T47D (cell line): Measurements from ENCODE around the gene PRIM2.
"Not testable (repeated sequence)": the region's sequence is repeated elsewhere in the genome, so short reads cannot be mapped to it uniquely, and the experiment has no call there.

ENCODE experiments used
- DNase-seq, 2 experiments: peaks; one replicate each; pipeline versions ENCODE4 v3.0.0 to v3.0.0-alpha.2; 2011 to 2012; ENCODE audit warnings: low read depth in 1 of 2, low spot score in 1 of 2
- JUND ChIP-seq: IDR thresholded peaks from 2 replicates; pipeline ENCODE4 v1.6.1; 2012; ENCODE audit warnings: low read depth
- in situ Hi-C: cut with HindIII; loops from 2 replicates; pipeline ENCODE4 v1.10.0; 2016; ENCODE audit warnings: low sequenced_read_pairs, low pct_unique_long_range_greater_than_20kb

Gene PRIM2, protein sequence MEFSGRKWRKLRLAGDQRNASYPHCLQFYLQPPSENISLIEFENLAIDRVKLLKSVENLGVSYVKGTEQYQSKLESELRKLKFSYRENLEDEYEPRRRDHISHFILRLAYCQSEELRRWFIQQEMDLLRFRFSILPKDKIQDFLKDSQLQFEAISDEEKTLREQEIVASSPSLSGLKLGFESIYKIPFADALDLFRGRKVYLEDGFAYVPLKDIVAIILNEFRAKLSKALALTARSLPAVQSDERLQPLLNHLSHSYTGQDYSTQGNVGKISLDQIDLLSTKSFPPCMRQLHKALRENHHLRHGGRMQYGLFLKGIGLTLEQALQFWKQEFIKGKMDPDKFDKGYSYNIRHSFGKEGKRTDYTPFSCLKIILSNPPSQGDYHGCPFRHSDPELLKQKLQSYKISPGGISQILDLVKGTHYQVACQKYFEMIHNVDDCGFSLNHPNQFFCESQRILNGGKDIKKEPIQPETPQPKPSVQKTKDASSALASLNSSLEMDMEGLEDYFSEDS

DNA sequence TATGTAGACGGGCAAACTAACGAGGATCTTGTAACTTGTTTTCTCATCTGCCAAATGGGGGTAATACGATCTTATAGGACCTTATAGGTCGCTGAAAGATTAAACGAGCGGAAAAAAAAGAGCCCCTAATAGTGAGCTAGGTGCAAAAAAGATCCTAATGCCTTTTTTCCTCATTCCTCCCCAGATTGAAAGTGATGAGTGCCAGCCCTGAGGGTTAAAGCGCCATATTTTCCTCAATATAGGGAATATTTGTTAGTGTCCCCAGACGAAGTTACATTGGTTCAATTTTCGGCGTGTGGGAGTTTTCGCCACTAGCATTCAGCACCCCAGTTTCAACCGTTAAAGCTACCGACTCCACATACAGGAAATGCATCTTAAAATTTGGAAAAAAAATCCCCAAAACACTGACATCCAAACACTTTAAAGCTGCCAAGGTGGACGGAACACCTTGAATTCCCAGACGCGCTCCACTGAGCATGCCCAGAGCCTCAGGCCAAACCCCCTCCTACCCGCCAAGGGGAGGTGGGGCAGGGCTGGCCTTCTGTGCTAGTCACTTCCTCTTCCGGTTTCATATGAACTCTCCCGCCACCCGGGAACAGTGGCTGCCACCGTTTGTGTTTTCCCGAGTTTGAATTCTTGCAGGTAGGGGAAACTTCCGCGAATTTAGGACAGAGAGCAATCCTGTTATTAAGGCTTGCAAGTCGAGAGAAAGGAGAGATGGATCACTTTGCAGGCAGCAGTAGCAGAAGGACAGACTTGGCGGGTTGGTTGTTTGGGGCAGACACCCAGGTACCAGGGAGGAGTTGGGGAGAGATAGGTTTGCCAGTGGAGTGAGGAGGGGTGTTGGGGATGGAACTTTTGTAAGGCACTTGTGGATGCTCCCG is at the start of gene PRIM2:
Gene PRIM2, plus strand, starts transcription at position 571 of the 884 bp plus-strand sequence. CDS start 816 bp downstream, outside the sequence.
- in situ Hi-C loops: no loop called here
- no peak for TF ChIP-seq JUND
- peak; percentile 82 to 91 for DNase-seq

DNA sequence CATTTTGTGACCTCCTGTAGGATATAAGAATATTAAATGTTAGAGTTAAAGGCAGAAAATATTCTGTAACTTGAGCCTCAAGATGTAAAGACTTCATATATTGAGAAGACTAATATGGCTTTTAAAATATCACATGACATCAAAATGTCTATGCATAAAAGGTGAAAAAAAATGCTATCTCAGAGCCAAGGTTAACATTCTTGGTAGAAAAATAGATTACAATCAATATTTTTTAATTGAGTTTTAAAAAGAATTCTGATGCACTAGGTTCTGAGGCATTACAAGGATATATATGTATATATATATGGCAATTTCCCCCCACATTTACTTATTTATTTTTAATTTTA is 49.2 kb upstream of the PRIM2 start:
- no peak for DNase-seq
- TF ChIP-seq JUND: no peak
- in situ Hi-C loops: no loop called here

DNA sequence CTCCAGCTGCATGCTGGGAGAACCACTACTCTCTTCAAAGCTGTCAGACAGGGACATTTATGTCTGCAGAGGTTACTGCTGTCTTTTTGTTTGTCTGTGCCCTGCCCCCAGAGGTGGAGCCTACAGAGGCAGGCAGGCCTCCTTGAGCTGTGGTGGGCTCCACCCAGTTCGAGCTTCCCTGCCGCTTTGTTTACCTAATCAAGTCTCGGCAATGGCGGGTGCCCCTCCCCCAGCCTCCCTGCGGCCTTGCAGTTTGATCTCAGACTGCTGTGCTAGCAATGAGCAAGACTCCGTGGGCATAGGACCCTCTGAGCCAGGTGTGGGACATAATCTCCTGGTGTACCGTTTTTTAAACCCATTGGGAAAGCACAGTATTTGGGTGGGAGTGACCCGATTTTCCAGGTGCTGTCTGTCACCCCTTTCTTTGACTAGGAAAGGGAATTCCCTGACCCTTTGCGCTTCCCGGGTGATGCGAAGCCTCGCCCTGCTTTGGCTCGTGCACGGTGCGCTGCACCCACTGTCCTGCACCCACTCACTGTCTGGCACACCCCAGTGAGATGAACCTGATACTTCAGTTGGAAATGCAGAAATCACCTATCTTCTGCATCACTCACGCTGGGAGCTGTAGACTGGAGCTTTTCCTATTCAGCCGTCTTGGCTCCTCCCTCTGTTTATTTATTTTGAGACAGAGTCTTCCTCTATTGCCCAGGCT is 43.2 kb upstream of the PRIM2 start:
- in situ Hi-C loops, DNase-seq: not testable (repeated sequence)

DNA sequence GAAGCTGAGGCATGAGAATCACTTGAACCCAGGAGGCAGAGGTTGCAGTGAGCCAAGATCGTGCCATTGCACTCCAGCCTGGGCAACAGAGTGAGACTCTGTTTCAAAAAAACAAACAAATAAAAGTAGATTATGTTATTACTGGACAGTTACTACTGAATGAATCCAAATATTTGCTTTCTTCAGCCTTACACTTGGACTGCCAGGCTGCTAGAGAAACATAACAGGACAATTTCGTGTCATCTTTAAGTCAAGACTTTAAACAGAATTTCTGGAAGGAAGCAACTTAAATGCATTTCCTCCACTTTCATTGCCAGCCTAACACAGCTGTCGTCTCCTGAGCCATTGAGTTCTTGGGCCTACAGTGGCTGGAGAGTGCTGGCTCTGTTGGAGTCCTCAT is 42.0 kb upstream of the PRIM2 start:
- in situ Hi-C loops: no loop called here
- no peak for TF ChIP-seq JUND
- no peak for DNase-seq

DNA sequence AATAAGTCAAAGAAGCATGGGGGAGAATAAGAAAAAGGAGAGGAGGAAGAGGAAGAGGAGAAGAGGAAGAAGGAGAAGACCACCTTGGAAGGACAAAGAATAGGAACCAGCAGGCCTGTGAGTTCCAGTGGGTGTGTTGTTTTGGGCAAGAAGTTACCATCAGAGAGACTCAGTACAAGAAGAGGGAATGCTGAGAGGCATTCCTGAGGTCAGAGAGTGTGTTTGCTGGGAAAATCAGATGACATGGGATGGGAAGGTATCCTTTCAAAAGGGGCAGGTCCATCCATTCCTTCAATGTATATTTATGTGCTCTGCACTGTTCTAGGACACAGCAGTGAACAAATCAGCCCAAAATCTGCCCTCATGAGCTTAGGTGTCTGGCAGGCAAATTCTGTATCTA is 40.5 kb upstream of the PRIM2 start:
- in situ Hi-C loops: no loop called here
- no peak for TF ChIP-seq JUND
- DNase-seq: no peak

DNA sequence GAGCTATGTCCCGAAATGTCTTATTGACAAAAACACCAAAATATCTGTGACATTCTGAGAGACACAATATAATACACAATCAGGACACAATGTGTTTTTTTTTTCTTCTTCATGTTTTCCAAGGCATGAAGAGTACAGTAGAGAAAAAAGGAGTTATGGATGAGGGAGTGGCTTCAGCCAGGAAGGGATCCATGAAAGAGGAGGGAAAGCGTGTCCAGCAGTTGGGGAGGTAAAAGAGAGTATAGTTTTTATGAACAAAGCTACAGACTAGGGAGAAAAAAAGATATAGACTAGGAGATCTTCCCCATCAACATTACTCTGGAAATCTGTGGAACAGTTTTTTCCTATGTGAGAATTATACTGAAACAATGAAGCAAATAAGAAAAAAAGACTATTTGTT is 38.9 kb upstream of the PRIM2 start:
- in situ Hi-C loops: no loop called here
- no peak for DNase-seq
- no peak for TF ChIP-seq JUND

DNA sequence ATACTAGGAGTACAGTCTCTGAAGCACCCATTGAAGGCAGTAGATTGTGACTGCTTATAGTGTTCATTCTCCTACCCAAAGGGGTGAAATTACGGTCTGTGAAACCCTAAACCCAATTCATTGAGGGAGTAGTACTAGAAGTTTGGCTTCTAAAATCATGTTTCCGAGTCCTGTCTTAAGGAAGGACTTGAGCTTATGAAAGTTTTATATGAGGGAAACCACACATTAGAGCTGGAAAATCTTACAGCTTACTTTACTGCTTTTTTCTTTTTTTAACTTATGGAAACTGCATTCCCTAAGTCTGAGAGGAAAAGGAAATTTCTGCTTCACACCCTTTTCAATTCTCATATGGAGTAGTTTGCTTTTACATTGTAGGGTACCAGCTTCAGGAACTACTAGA is 38.4 kb upstream of the PRIM2 start:
- TF ChIP-seq JUND: no peak
- DNase-seq: no peak
- in situ Hi-C loops: no loop called here

DNA sequence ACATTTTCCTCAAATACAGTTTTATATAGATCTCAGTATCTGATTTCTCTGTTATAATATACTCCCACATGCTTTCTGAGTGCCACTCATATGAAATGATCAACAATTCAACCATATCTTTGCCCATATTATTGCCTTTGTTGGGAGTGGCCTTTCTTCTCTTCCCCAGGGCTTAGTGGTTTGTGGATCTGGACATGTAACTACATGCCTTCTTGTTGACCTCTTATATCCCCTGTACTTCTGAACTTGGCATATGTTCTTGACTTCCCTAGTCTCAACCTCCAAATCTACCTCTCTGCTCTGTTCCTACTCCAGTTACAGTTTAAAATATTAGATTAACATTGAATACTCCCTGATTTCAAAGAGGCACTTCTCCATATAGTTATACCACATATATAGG is 34.3 kb upstream of the PRIM2 start:
- in situ Hi-C loops: no loop called here

DNA sequence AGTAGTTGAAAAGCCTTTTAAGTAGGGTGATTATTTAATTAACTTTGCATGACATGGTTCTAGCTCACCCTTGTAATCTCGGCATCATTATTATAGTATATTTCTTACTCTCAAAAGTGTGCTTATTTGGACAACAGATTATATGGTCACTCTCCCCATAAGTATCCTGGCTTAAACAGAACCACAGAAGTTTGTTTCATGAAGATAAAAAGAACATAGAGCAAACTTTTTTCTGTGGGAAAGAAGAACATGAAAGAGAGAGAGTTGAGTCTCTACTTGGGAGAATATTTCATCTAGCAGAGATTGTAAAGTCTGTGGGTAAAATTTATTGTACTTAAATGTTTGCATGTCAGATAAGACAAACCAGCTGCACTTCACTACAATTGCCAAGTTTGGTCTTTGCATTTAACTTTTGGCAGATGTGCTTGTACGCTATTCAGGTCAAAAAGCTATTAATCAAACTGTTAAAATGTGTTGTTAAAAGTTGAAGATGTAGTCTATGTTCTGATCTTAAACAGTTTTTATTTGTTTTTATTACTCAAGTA is 33.4 kb upstream of the PRIM2 start:
- no peak for DNase-seq
- in situ Hi-C loops: no loop called here
- no peak for TF ChIP-seq JUND

More for the DNA sequence above, 34.3 kb upstream of the PRIM2 start:
- no peak for TF ChIP-seq JUND
- DNase-seq: no peak

DNA sequence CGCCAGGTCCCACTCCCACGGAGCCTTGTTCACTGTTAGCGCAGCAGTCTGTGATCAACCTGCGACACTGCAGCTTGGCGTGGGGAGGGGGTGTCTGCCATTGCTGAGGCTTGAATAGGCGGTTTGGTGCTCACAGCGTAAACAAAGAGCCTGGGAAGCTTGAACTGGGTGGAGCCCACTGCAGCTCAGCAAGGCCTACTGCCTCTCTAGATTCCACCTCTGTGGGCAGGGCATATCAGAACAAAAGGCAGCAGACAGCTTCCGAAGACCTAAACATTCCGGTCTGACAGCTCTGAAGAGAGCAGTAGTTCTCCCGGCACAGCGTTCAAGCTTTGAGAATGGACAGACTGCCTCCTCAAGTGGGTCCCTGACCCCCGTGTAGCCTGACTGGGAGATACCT is 29.3 kb upstream of the PRIM2 start:
- in situ Hi-C loops: not testable (repeated sequence)
- DNase-seq: peak in 1 of 2 experiments; percentile 65

DNA sequence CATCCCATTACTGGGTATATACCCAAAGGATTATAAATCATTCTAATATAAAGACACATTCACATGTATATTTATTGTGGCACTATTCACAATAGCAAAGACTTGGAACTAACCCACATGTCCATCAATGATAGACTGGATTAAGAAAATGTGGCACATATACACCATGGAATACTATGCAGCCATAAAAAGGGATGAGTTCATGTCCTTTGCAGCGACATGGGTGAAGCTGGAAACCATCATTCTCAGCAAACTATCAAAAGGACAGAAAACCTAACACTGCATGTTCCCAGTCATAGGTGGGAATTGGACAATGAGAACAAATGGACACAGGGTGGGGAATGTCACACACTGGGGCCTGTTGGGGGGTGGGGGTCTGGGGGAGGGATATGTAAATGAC is 24.0 kb upstream of the PRIM2 start:
- DNase-seq, in situ Hi-C loops: not testable (repeated sequence)

DNA sequence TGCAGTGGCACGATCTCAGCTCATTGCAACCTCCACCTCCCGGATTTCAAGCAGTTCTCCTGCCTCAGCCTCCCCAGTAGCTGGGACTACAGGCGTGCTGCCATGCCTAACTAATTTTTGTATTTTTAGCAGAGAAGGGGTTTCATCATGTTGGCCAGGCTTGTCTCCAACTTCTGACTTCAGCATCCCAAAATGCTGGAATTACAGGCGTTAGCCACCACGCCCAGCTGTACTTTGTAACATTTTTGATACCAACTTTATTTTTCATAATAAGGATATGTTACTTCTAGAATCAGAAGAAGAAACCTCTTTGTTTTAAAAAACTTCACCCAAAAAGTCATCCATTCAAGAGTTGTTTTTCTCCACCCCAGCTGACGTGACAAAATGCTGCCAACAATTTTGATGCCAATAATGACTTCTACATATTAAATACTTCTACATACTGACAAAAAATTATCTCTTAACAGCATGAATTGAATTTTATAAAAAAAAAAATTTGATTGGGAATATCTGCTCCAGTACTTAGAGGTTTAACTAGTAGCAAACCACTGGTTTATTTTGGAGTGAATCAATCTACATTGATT is 22.5 kb upstream of the PRIM2 start:
- in situ Hi-C loops: no loop called here
- no peak for TF ChIP-seq JUND
- DNase-seq: no peak
